GM12878 (cell line): ENCODE measurements around the gene CAPS. TPM values are rescaled to one million over a fixed set of nuclear protein-coding genes. Genes with fewer than 3 reads are reported as not detected.

ENCODE experiments used
- ATAC-seq: fragments of 200-7000 bp; cut with Tn5 transposase; 3 replicates; pipeline ENCODE4 v1.9.1; 2020; ENCODE audit warnings: mild to moderate bottlenecking, moderate library complexity
- BruUV-seq: library from RNA; stranded (reverse); fragments of 400-500 nt; replicated peaks from 2 replicates; lab custom pipeline; 2021; lab: Mats Ljungman, UMichigan
- CTCF ChIA-PET: fragments of 300-600 bp; sonication (Branson Sonifier 250); formaldehyde crosslinking; extraction: SDS; loops from one replicate; lab custom pipeline; 2021; ENCODE audit warnings: inconsistent platforms; lab: Yijun Ruan, JAX
- POLR2A ChIA-PET: fragments of 350-600 bp; formaldehyde crosslinking; extraction: SDS; loops from one replicate; lab custom pipeline; 2021; ENCODE audit warnings: inconsistent platforms; lab: Charles Lee
- RAD21 ChIA-PET: fragments of 300-600 bp; sonication (Branson Sonifier 250); formaldehyde crosslinking; loops from one replicate; lab custom pipeline; 2023; ENCODE audit warnings: antibody characterized with exemption; ENCODE audit not compliant: unreplicated experiment; lab: Charles Lee
- SMC1A ChIA-PET: fragments of 300-600 bp; sonication (Branson Sonifier 250); formaldehyde crosslinking; loops from one replicate; lab custom pipeline; 2023; ENCODE audit not compliant: unreplicated experiment, uncharacterized antibody; lab: Charles Lee
- DNase-seq: peaks from one replicate; pipeline ENCODE4 v3.0.0-alpha.2; 2011; ENCODE audit warnings: low read depth, low spot score
- FAIRE-seq: peaks from 3 replicates; lab custom pipeline; 2011; peaks lifted over from hg19 to GRCh38; lab: Jason Lieb, UNC
- H2AFZ ChIP-seq: 2 replicates; pipeline ENCODE4 v1.6.0; 2011; ENCODE audit warnings: low read depth, low read length, control low read depth; ENCODE audit not compliant: control insufficient read depth
- H3K27ac ChIP-seq: 2 replicates; pipeline ENCODE4 v1.5.1; 2011; ENCODE audit warnings: control low read depth; ENCODE audit not compliant: control insufficient read depth, insufficient read depth
- H3K27me3 ChIP-seq, 2 experiments: replicated peaks in 1 of 2; 2 replicates each; pipeline versions ENCODE4 v1.6.0 to v1.6.1; 2011; ENCODE audit warnings: low read length in 1 of 2; ENCODE audit not compliant: control insufficient read depth in 2 of 2, insufficient read depth in 2 of 2
- H3K36me3 ChIP-seq, 2 experiments: 2 replicates each; pipeline ENCODE4 v1.5.1; 2011; ENCODE audit warnings: low read length in 1 of 2; ENCODE audit not compliant: control insufficient read depth in 2 of 2, insufficient read depth in 2 of 2
- H3K4me1 ChIP-seq: 2 replicates; pipeline ENCODE4 v1.6.1; 2011; ENCODE audit warnings: mild to moderate bottlenecking, low read length, moderate library complexity, mixed read lengths; ENCODE audit not compliant: control insufficient read depth, insufficient read depth
- H3K4me2 ChIP-seq: 2 replicates; pipeline ENCODE4 v1.6.0; 2011; ENCODE audit warnings: control low read depth; ENCODE audit not compliant: control insufficient read depth, insufficient read depth
- H3K4me3 ChIP-seq: fragments of 200-600 bp; sonication (generic); 2 replicates; pipeline ENCODE4 v1.5.1; 2016
- H3K79me2 ChIP-seq: 2 replicates; pipeline ENCODE4 v1.6.0; 2011; ENCODE audit warnings: low read length; ENCODE audit not compliant: control insufficient read depth, insufficient read depth
- H3K9ac ChIP-seq: 2 replicates; pipeline ENCODE4 v1.8.0; 2011; ENCODE audit warnings: low read length, control low read depth, mixed read lengths; ENCODE audit not compliant: control insufficient read depth, insufficient read depth
- H3K9me3 ChIP-seq: replicated peaks from 3 replicates; pipeline ENCODE4 v1.5.1; 2011; ENCODE audit warnings: mild to moderate bottlenecking, low read length; ENCODE audit not compliant: control insufficient read depth, insufficient read depth
- H4K20me1 ChIP-seq: 2 replicates; pipeline ENCODE4 v1.6.0; 2011; ENCODE audit not compliant: control insufficient read depth, insufficient read depth
- BHLHE40 ChIP-seq, 2 experiments: fragments of 450-650 bp in 1 of 2; IDR thresholded peaks; 2 replicates each; pipeline ENCODE4 v1.6.1; 2011 to 2017; ENCODE audit warnings: low read depth in 2 of 2, borderline replicate concordance in 1 of 2, improper control_type of control experiment in 1 of 2, low read length in 1 of 2, mild to moderate bottlenecking in 1 of 2
- E2F8 ChIP-seq: fragments of 450-650 bp; IDR thresholded peaks from 2 replicates; pipeline ENCODE4 v1.6.1; 2018; ENCODE audit warnings: mild to moderate bottlenecking, low read depth, moderate library complexity; ENCODE audit not compliant: partially characterized antibody
- ESRRA ChIP-seq: IDR thresholded peaks from 2 replicates; pipeline ENCODE4 v1.6.1; 2012; ENCODE audit warnings: mild to moderate bottlenecking, low read length, improper control_type of control experiment
- FOXK2 ChIP-seq: fragments of 450-650 bp; IDR thresholded peaks from 2 replicates; pipeline ENCODE4 v1.6.1; 2017; ENCODE audit warnings: mild to moderate bottlenecking, moderate library complexity
- KAT2A ChIP-seq: conservative IDR thresholded peaks from 2 replicates; pipeline ENCODE4 v1.6.1; 2011; ENCODE audit warnings: low read depth, low read length; ENCODE audit not compliant: control insufficient read depth
- MXI1 ChIP-seq: fragments of 150-350 bp; IDR thresholded peaks from 2 replicates; pipeline ENCODE4 v1.6.1; 2011; ENCODE audit warnings: low read depth, mild to moderate bottlenecking, inconsistent platforms, low read length, improper control_type of control experiment
- MYB ChIP-seq: fragments of 150-350 bp; IDR thresholded peaks from 2 replicates; pipeline ENCODE4 v1.6.1; 2014; ENCODE audit warnings: mild to moderate bottlenecking, low read depth, low read length, borderline replicate concordance
- PAX5 ChIP-seq: IDR thresholded peaks from 2 replicates; pipeline ENCODE4 v1.6.1; 2011; ENCODE audit warnings: low read depth, low read length, borderline replicate concordance
- WGBS: methylation state at CpG from one replicate; pipeline ENCODE4 v1.1.6; 2016; ENCODE audit warnings: low lambda C conversion rate; ENCODE audit not compliant: insufficient replicate concordance, insufficient coverage; ENCODE audit errors: missing lambda C conversion rate; 5-methylcytosine and 5-hydroxymethylcytosine counted together
- in situ Hi-C: fragments of 300-500 bp; cut with MboI; formaldehyde crosslinking; loops from 9 replicates; pipeline ENCODE4 v1.14.3; 2018; ENCODE audit warnings: mixed read lengths
- intact Hi-C: fragments of 100-400 bp; cut with micrococcal nuclease; formaldehyde crosslinking; loops from one replicate; pipeline ENCODE4 v1.14.2; 2022; ENCODE audit not compliant: unreplicated experiment
- polyA plus RNA-seq, 11 experiments: library from polyadenylated mRNA; depleted of rRNA in 4 of 11; unstranded in 6 of 11; stranded (reverse) in 5 of 11; fragments of >200 nt; fragmentation: Nextera tagmentation in 4 of 11; fragmentation: Illumina TruSeq in 1 of 11; extraction: Ambion mirVana in 4 of 11; extraction: Trizol in 1 of 11; gene quantifications; 1 replicate in 1 of 11; 2 replicates in 10 of 11; pipeline versions ENCODE4 v1.2.1 to v1.2.3, GENCODE V29; 2011 to 2016; ENCODE audit warnings: inconsistent platforms in 2 of 11, missing spikeins in 2 of 11, low read depth in 1 of 11
- total RNA-seq, 4 experiments: library from RNA; depleted of rRNA in 3 of 4; stranded (reverse); fragments of >200 nt in 3 of 4; fragmentation: Illumina TruSeq in 1 of 4; extraction: Trizol in 1 of 4; gene quantifications; 2 replicates each; pipeline versions ENCODE4 v1.2.1 to v1.2.3, GENCODE V29; 2013 to 2021

Gene CAPS
- total and polyA plus RNA-seq, 10 of the 15 experiments (the other 5 are each of a cell fraction or from before 2014, with no cell fraction given) = 0.09 to 6.9 (median 2.9) TPM

- Histone ChIP-seq H3K4me2 (no peak overlapping the region), H3K4me3 (no peak overlapping the region), H3K27ac (no peak overlapping the region), H3K4me1 (no peaks in the 10 kb centered on the region), H3K36me3 (no peaks in the 10 kb centered on the region), H4K20me1 (no peaks in the 10 kb centered on the region), H3K79me2 (no peaks in the 10 kb centered on the region), H2AFZ (no peak overlapping the region), H3K9ac (no peak overlapping the region), H3K9me3 (no peaks in the 10 kb centered on the region), H3K27me3 (no peaks in the 10 kb centered on the region)
- intact Hi-C loops = no loop called here
- TF ChIP-seq FOXK2 (no peak), ESRRA (no peak), MYB (no peak), KAT2A (no peak), PAX5 (no peak), MXI1 (no peak), BHLHE40 (IDR thresholded peaks at IDR 0.05; ENCODE audit: borderline replicate concordance in 1 of 2, low read depth in 2 of 2, low read length in 1 of 2) (no peak), E2F8 (no peak)
- POLR2A ChIA-PET = no interaction called here
- SMC1A ChIA-PET = no interaction called here
- RAD21 ChIA-PET = no interaction called here
- DNase-seq (no peak), ATAC-seq (no peak), FAIRE-seq (no peak)
- CTCF ChIA-PET = no interaction called here
- no TSS peak for BruUV-seq
- 23% methylated on average over 8 of the region's 8 CpGs for WGBS
- in situ Hi-C loops = no loop called here
Observed at GRCh38 chr19:5877427-5877826, 36.6 kb upstream of the CAPS start.
